Fibroblast of lung (primary cell): ENCODE measurements around the gene IL6R. TPM values are rescaled to one million over a fixed set of nuclear protein-coding genes. Genes with fewer than 3 reads are reported as not detected.

Experiments
- DNase-seq, 2 donors: peaks; one replicate each; pipeline versions ENCODE4 v3.0.0 to v3.0.0-alpha.2; 2010; ENCODE audit warnings: low read depth in 2 of 2
- H2AFZ ChIP-seq: 2 replicates; pipeline ENCODE4 v1.5.1; 2012; ENCODE audit warnings: low read length, control low read depth, inconsistent platforms
- H3K27ac ChIP-seq: 2 replicates; pipeline ENCODE4 v1.5.1; 2011; ENCODE audit warnings: low read length, control low read depth; ENCODE audit not compliant: insufficient read depth
- H3K27me3 ChIP-seq: 2 replicates; pipeline ENCODE4 v1.5.1; 2011; ENCODE audit warnings: mild to moderate bottlenecking, low read length; ENCODE audit not compliant: control insufficient read depth, insufficient read depth
- H3K36me3 ChIP-seq: 2 replicates; pipeline ENCODE4 v1.5.1; 2011; ENCODE audit warnings: low read length; ENCODE audit not compliant: control insufficient read depth, insufficient read depth
- H3K4me1 ChIP-seq: 2 replicates; pipeline ENCODE4 v1.5.1; 2011; ENCODE audit warnings: low read length; ENCODE audit not compliant: control insufficient read depth, insufficient read depth; ENCODE audit errors: extremely low read depth
- H3K4me2 ChIP-seq: 2 replicates; pipeline ENCODE4 v1.5.1; 2011; ENCODE audit warnings: low read length, control low read depth; ENCODE audit not compliant: insufficient read depth; ENCODE audit errors: extremely low read depth
- H3K4me3 ChIP-seq, 4 experiments: fragments of 200-600 bp in 1 of 4; sonication (generic) in 1 of 4; replicated peaks in 1 of 4; 2 replicates each; pipeline ENCODE4 v1.5.1; 2011 to 2016; ENCODE audit warnings: low read length in 4 of 4, low read depth in 3 of 4, mild to moderate bottlenecking in 3 of 4, control low read depth in 2 of 4, inconsistent platforms in 1 of 4, mixed read lengths in 1 of 4; ENCODE audit not compliant: insufficient read depth in 1 of 4; ENCODE audit errors: control extremely low read depth in 1 of 4
- H3K79me2 ChIP-seq: 2 replicates; pipeline ENCODE4 v1.5.1; 2012; ENCODE audit warnings: mild to moderate bottlenecking, low read length, inconsistent platforms; ENCODE audit not compliant: control insufficient read depth, insufficient read depth
- H3K9ac ChIP-seq: 2 replicates; pipeline ENCODE4 v1.5.1; 2011; ENCODE audit warnings: mild to moderate bottlenecking, low read length, control low read depth; ENCODE audit not compliant: insufficient read depth
- H3K9me3 ChIP-seq: 2 replicates; pipeline ENCODE4 v1.5.1; 2012; ENCODE audit warnings: low read depth, low read length; ENCODE audit not compliant: control insufficient read depth, insufficient read depth
- H4K20me1 ChIP-seq: 2 replicates; pipeline ENCODE4 v1.5.1; 2011; ENCODE audit warnings: low read length; ENCODE audit not compliant: control insufficient read depth, insufficient read depth; ENCODE audit errors: extremely low read depth
- CTCF ChIP-seq, 2 donors: IDR thresholded peaks in 1 of 2; conservative IDR thresholded peaks in 1 of 2; 1 replicate in 1 of 2; 2 replicates in 1 of 2; pipeline ENCODE4 v1.5.1; 2011 to 2012; ENCODE audit warnings: low read length in 2 of 2, control low read depth in 1 of 2, inconsistent platforms in 1 of 2, low read depth in 1 of 2, mild to moderate bottlenecking in 1 of 2
- EZH2 ChIP-seq: IDR thresholded peaks from 2 replicates; pipeline ENCODE4 v1.5.1; 2012; ENCODE audit warnings: low read length, control low read depth, mild to moderate bottlenecking; ENCODE audit errors: missing control alignments
- polyA plus RNA-seq, 2 donors: library from polyadenylated mRNA; depleted of rRNA in 1 of 2; stranded (reverse) in 1 of 2; unstranded in 1 of 2; fragments of >200 nt; gene quantifications; 2 replicates each; pipeline ENCODE4 v1.2.1, GENCODE V29; 2011 to 2012; ENCODE audit warnings: missing spikeins in 1 of 2
- total RNA-seq: library from RNA; depleted of rRNA; stranded (reverse); fragments of >200 nt; gene quantifications from 2 replicates; pipeline ENCODE4 v1.2.1, GENCODE V29; 2014

The IL6R gene
- total and polyA plus RNA-seq, 2 donors (not counting 1 experiment from before 2014, with no cell fraction given): 21.0 to 22.7 TPM

- DNase-seq: no peak
- Histone ChIP-seq H3K4me3 (no peak overlapping the region), H3K9ac (no peak overlapping the region), H2AFZ (no peak overlapping the region), H4K20me1 (no peaks in the 10 kb centered on the region), H3K36me3 (no peaks in the 10 kb centered on the region), H3K4me2 (no peak overlapping the region), H3K27ac (no peak overlapping the region), H3K9me3 (no peaks in the 10 kb centered on the region), H3K4me1 (no peaks in the 10 kb centered on the region), H3K27me3 (peaks cover 28% of the 10 kb centered on the region), H3K79me2 (no peaks in the 10 kb centered on the region)
- TF ChIP-seq CTCF (conservative IDR thresholded peaks at IDR 0.05 in 1 of 2, IDR thresholded peaks at IDR 0.05 in 1 of 2; ENCODE audit: low read depth in 1 of 2, low read length in 2 of 2) (no peak), EZH2 (no peak)
These were observed 84.6 kb downstream of the IL6R start for GRCh38 chr1:154489695-154490274.

GRCh38 chr1:154490317-154490716 lies 85.2 kb downstream of the IL6R start:
- H3K4me3 ChIP-seq: no peak overlapping the region
- TF ChIP-seq CTCF (conservative IDR thresholded peaks at IDR 0.05 in 1 of 2, IDR thresholded peaks at IDR 0.05 in 1 of 2; ENCODE audit: low read depth in 1 of 2, low read length in 2 of 2) (no peak), EZH2 (no peak)
- H4K20me1 ChIP-seq: no peaks in the 10 kb centered on the region
- H2AFZ ChIP-seq: no peak overlapping the region
- peaks cover 28% of the 10 kb centered on the region for H3K27me3 ChIP-seq
- no peak overlapping the region for H3K9ac ChIP-seq
- no peak for DNase-seq
- H3K9me3 ChIP-seq: no peaks in the 10 kb centered on the region
- no peaks in the 10 kb centered on the region for H3K4me1 ChIP-seq
- H3K27ac ChIP-seq: no peak overlapping the region
- H3K79me2 ChIP-seq: no peaks in the 10 kb centered on the region
- no peak overlapping the region for H3K4me2 ChIP-seq
- no peaks in the 10 kb centered on the region for H3K36me3 ChIP-seq

GRCh38 chr1:154492115-154492514 lies 87.0 kb downstream of the IL6R start:
- no peak overlapping the region for H3K4me3 ChIP-seq
- no peak overlapping the region for H3K4me2 ChIP-seq
- no peak for TF ChIP-seq CTCF (conservative IDR thresholded peaks at IDR 0.05 in 1 of 2, IDR thresholded peaks at IDR 0.05 in 1 of 2; ENCODE audit: low read depth in 1 of 2, low read length in 2 of 2)
- peak; percentile 5 for TF ChIP-seq EZH2
- H3K36me3 ChIP-seq: no peaks in the 10 kb centered on the region
- no peaks in the 10 kb centered on the region for H3K4me1 ChIP-seq
- DNase-seq: no peak
- no peak overlapping the region for H3K27ac ChIP-seq
- no peaks in the 10 kb centered on the region for H4K20me1 ChIP-seq
- peaks cover 29% of the 10 kb centered on the region for H3K27me3 ChIP-seq
- no peak overlapping the region for H2AFZ ChIP-seq
- no peaks in the 10 kb centered on the region for H3K9me3 ChIP-seq
- H3K79me2 ChIP-seq: no peaks in the 10 kb centered on the region
- H3K9ac ChIP-seq: no peak overlapping the region
